Measurements from ENCODE around the gene COL13A1.

Gene COL13A1

GRCh38 chr10:69826094-69826493 is 24.4 kb downstream of the COL13A1 start:
- DNase-seq: no peak

- DNase-seq: no peak
Measured at GRCh38 chr10:69826789-69827554, 25.3 kb downstream of the COL13A1 start.

GRCh38 chr10:69828144-69828870 is 26.6 kb downstream of the COL13A1 start:
- peak; percentile 49 for DNase-seq

GRCh38 chr10:69829775-69830174 is 28.1 kb downstream of the COL13A1 start:
- no peak for DNase-seq

GRCh38 chr10:69831231-69831855 is 29.6 kb downstream of the COL13A1 start:
- no peak for DNase-seq

- no peak for DNase-seq
Measured at GRCh38 chr10:69835233-69835632, 33.5 kb downstream of the COL13A1 start.

- peak; percentile 59 for DNase-seq
Measured at GRCh38 chr10:69835875-69836730, 34.4 kb downstream of the COL13A1 start.

- DNase-seq: no peak
Measured at GRCh38 chr10:69836731-69837030, 35.0 kb downstream of the COL13A1 start.

GRCh38 chr10:69837261-69837660 is 35.6 kb downstream of the COL13A1 start:
- no peak for DNase-seq

- DNase-seq: no peak
Measured at GRCh38 chr10:69838418-69838817, 36.7 kb downstream of the COL13A1 start.

GRCh38 chr10:69838853-69839252 is 37.1 kb downstream of the COL13A1 start:
- no peak for DNase-seq

GRCh38 chr10:69839696-69840345 is 38.1 kb downstream of the COL13A1 start:
- DNase-seq: no peak

GRCh38 chr10:69840773-69841172 is 39.1 kb downstream of the COL13A1 start:
- DNase-seq: no peak

GRCh38 chr10:69842020-69842419 is 40.3 kb downstream of the COL13A1 start:
- no peak for DNase-seq

- DNase-seq: no peak
Measured at GRCh38 chr10:69842882-69843281, 41.2 kb downstream of the COL13A1 start.

GRCh38 chr10:69843923-69844322 is 42.2 kb downstream of the COL13A1 start:
- no peak for DNase-seq

- peak; percentile 5 for DNase-seq
Measured at GRCh38 chr10:69844698-69845097, 43.0 kb downstream of the COL13A1 start.

GRCh38 chr10:69845574-69846292 is 44.0 kb downstream of the COL13A1 start:
- peak; percentile 35 for DNase-seq

- DNase-seq: peak; percentile 10
Measured at GRCh38 chr10:69846293-69846921, 44.7 kb downstream of the COL13A1 start.

GRCh38 chr10:69847458-69847857 is 45.8 kb downstream of the COL13A1 start:
- no peak for DNase-seq

GRCh38 chr10:69847883-69848282 is 46.2 kb downstream of the COL13A1 start:
- DNase-seq: no peak

All from NCI-H69 (cell line).